HepG2 (cell line): Measurements from ENCODE around the gene CHEK2. TPM values are rescaled to one million over a fixed set of nuclear protein-coding genes. Genes with fewer than 3 reads are reported as not detected.
A peak's percentile ranks its signal among the peaks of the same experiment; 100 is the strongest.

ENCODE experiments used
- AGO2 ChIP-seq: fragments of 200-400 bp; formaldehyde crosslinking; optimal IDR thresholded peaks from 2 replicates; pipeline ENCODE3; 2017; ENCODE audit warnings: mild to moderate bottlenecking, low read depth, low read length, moderate library complexity
- BCL6 ChIP-seq: IDR thresholded peaks from 2 replicates; pipeline ENCODE4 v1.6.1; 2016; ENCODE audit warnings: missing genetic modification reagents, missing compliant biosample characterization
- E2F1 ChIP-seq: sonication (generic); formaldehyde crosslinking; IDR thresholded peaks from 2 replicates; pipeline ENCODE4 v1.5.0; 2020; ENCODE audit warnings: missing genetic modification reagents
- GLI4 ChIP-seq: sonication (generic); formaldehyde crosslinking; IDR thresholded peaks from 2 replicates; pipeline ENCODE4 v1.5.1; 2020; ENCODE audit warnings: missing genetic modification reagents, mild to moderate bottlenecking, moderate library complexity, borderline replicate concordance
- HMGXB3 ChIP-seq: sonication (generic); formaldehyde crosslinking; IDR thresholded peaks from 2 replicates; pipeline ENCODE4 v1.4.0; 2020; ENCODE audit warnings: missing genetic modification reagents, borderline replicate concordance
- ISL2 ChIP-seq: sonication (generic); formaldehyde crosslinking; IDR thresholded peaks from 2 replicates; pipeline ENCODE4 v1.5.0; 2020; ENCODE audit warnings: missing genetic modification reagents
- MLLT10 ChIP-seq: sonication (generic); formaldehyde crosslinking; IDR thresholded peaks from 2 replicates; pipeline ENCODE4 v1.4.0; 2020; ENCODE audit warnings: missing genetic modification reagents
- NCOA5 ChIP-seq: sonication (generic); formaldehyde crosslinking; IDR thresholded peaks from 2 replicates; pipeline ENCODE4 v1.4.0; 2020; ENCODE audit warnings: missing genetic modification reagents
- ZBTB33 ChIP-seq: sonication (generic); formaldehyde crosslinking; IDR thresholded peaks from 2 replicates; pipeline ENCODE4 v1.4.0; 2020; ENCODE audit warnings: missing genetic modification reagents
- ZFY ChIP-seq: sonication (generic); formaldehyde crosslinking; IDR thresholded peaks from 2 replicates; pipeline ENCODE4 v1.4.0; 2020; ENCODE audit warnings: missing genetic modification reagents
- ZNF367 ChIP-seq: sonication (generic); formaldehyde crosslinking; IDR thresholded peaks from 2 replicates; pipeline ENCODE4 v1.4.0; 2020; ENCODE audit warnings: missing genetic modification reagents, borderline replicate concordance
- ZNF414 ChIP-seq: sonication (generic); formaldehyde crosslinking; IDR thresholded peaks from 2 replicates; pipeline ENCODE4 v1.5.0; 2020; ENCODE audit warnings: missing genetic modification reagents
- ZNF430 ChIP-seq: sonication (generic); formaldehyde crosslinking; IDR thresholded peaks from 2 replicates; pipeline ENCODE4 v1.9.0; 2021; ENCODE audit warnings: mild to moderate bottlenecking, missing genetic modification reagents
- ZNF431 ChIP-seq: sonication (generic); formaldehyde crosslinking; IDR thresholded peaks from 2 replicates; pipeline ENCODE4 v1.9.0; 2022; ENCODE audit warnings: missing genetic modification reagents, low read depth, mild to moderate bottlenecking, borderline replicate concordance
- ZNF44 ChIP-seq: sonication (generic); formaldehyde crosslinking; IDR thresholded peaks from 2 replicates; pipeline ENCODE4 v1.5.1; 2020; ENCODE audit warnings: mild to moderate bottlenecking, missing genetic modification reagents
- ZNF556 ChIP-seq: sonication (generic); formaldehyde crosslinking; IDR thresholded peaks from 2 replicates; pipeline ENCODE4 v1.4.0; 2020; ENCODE audit warnings: mild to moderate bottlenecking, missing genetic modification reagents, borderline replicate concordance
- ZNF710 ChIP-seq: sonication (generic); formaldehyde crosslinking; IDR thresholded peaks from 2 replicates; pipeline ENCODE4 v1.5.0; 2020; ENCODE audit warnings: mild to moderate bottlenecking, missing genetic modification reagents, borderline replicate concordance
- ZNF891 ChIP-seq: sonication (generic); formaldehyde crosslinking; IDR thresholded peaks from 2 replicates; pipeline ENCODE4 v1.5.0; 2020; ENCODE audit warnings: mild to moderate bottlenecking, missing genetic modification reagents
- ZZZ3 ChIP-seq: sonication (generic); formaldehyde crosslinking; IDR thresholded peaks from 2 replicates; pipeline ENCODE4 v1.4.0; 2020; ENCODE audit warnings: missing genetic modification reagents, mild to moderate bottlenecking, borderline replicate concordance
- polyA plus RNA-seq, 8 experiments: library from polyadenylated mRNA; depleted of rRNA in 3 of 8; stranded (reverse) in 7 of 8; unstranded in 1 of 8; fragments of >200 nt; fragmentation: Illumina TruSeq in 4 of 8; extraction: Trizol in 4 of 8; gene quantifications; 2 replicates each; pipeline versions ENCODE4 v1.2.1 to v1.2.3, GENCODE V29; 2011 to 2016; ENCODE audit warnings: low read depth in 4 of 8, missing spikeins in 1 of 8, mixed read lengths in 1 of 8; ENCODE audit not compliant: insufficient read depth in 1 of 8
- total RNA-seq, 5 experiments: library from RNA; depleted of rRNA; stranded (reverse); fragments of >200 nt; fragmentation: Illumina TruSeq; extraction: Trizol; gene quantifications; 2 replicates each; pipeline ENCODE4 v1.2.3, GENCODE V29; 2016; ENCODE audit warnings: low read depth in 1 of 5

Gene CHEK2
- total and polyA plus RNA-seq, 2 of the 13 experiments (the other 11 are each of a cell fraction or from before 2014, with no cell fraction given), result 27.0 to 40.5 TPM

GRCh38 chr22:28783786-28784671 lies 42.4 kb upstream of the CHEK2 start (continued):
- TF ChIP-seq ZNF414 (CRISPR knock-in tag) (no peak), GLI4 (CRISPR knock-in tag) (no peak), HMGXB3 (CRISPR knock-in tag) (no peak), ZNF710 (CRISPR knock-in tag) (peak; percentile 42; the same call in 1 of the 2 replicates), ZNF431 (no peak), ZNF44 (no peak), ZNF367 (no peak), ZNF891 (CRISPR knock-in tag) (no peak), ZFY (peak; percentile 73), MLLT10 (no peak), NCOA5 (no peak), E2F1 (CRISPR knock-in tag) (no peak), AGO2 (no peak), ZNF556 (CRISPR knock-in tag) (0 out of 2 replicates have a peak, but pooled peaks have one; percentile 4), ZNF430 (CRISPR knock-in tag) (peak; percentile 65), ZZZ3 (CRISPR knock-in tag) (no peak), ZBTB33 (CRISPR knock-in tag) (no peak), BCL6 (CRISPR knock-in tag) (peak; percentile 96), ISL2 (peak; percentile 68)
